GM10266 (cell line): Measurements from ENCODE around the gene RFX1.

Source experiments
- DNase-seq: peaks from one replicate; pipeline ENCODE4 v3.0.0; 2012; ENCODE audit errors: extremely low spot score
- CTCF ChIP-seq: IDR thresholded peaks from 2 replicates; pipeline ENCODE4 v1.5.1; 2012; ENCODE audit warnings: mild to moderate bottlenecking, low read depth; ENCODE audit not compliant: control insufficient read depth, insufficient read depth; ENCODE audit errors: missing control alignments

RFX1 gene

GRCh38 chr19:13992025-13992424 is 14.1 kb downstream of the RFX1 start:
- TF ChIP-seq CTCF, result no peak
- no peak for DNase-seq

GRCh38 chr19:13990085-13990484 is 16.0 kb downstream of the RFX1 start:
- DNase-seq, result no peak
- TF ChIP-seq CTCF, result no peak

GRCh38 chr19:13989487-13989886 is 16.6 kb downstream of the RFX1 start:
- DNase-seq, result no peak
- no peak for TF ChIP-seq CTCF

- TF ChIP-seq CTCF, result no peak
- DNase-seq, result no peak
These were observed 18.8 kb downstream of the RFX1 start for GRCh38 chr19:13987101-13987890.

- TF ChIP-seq CTCF, result no peak
- DNase-seq, result peak; percentile 100
These were observed 19.7 kb downstream of the RFX1 start for GRCh38 chr19:13986348-13986904.

GRCh38 chr19:13985771-13986347 is 20.3 kb downstream of the RFX1 start:
- TF ChIP-seq CTCF, result no peak

More at GRCh38 chr19:13985771-13986347, 20.3 kb downstream of the RFX1 start:
- DNase-seq, result no peak
